Endothelial cell of umbilical vein (primary cell): Measurements from ENCODE around the gene FAM210B. TPM values are rescaled to one million over a fixed set of nuclear protein-coding genes. Genes with fewer than 3 reads are reported as not detected.

Experiments used
- BruUV-seq: library from RNA; stranded (reverse); fragments of 400-500 nt; replicated peaks from 2 replicates; lab custom pipeline; 2021; lab: Mats Ljungman, UMichigan
- CTCF ChIA-PET: fragments of 300-600, 350-600 bp; sonication (Branson Sonifier 250); formaldehyde crosslinking; loops from one replicate; lab custom pipeline; 2021; ENCODE audit warnings: antibody characterized with exemption, inconsistent platforms; lab: Charles Lee
- POLR2A ChIA-PET: fragments of 300-600, 350-600 bp; sonication (Branson Sonifier 250); formaldehyde crosslinking; loops from one replicate; lab custom pipeline; 2021; ENCODE audit warnings: antibody characterized with exemption, inconsistent platforms; lab: Charles Lee
- DNase-seq: peaks from one replicate; pipeline ENCODE4 v3.0.0-alpha.2; 2011; ENCODE audit warnings: low read depth, low spot score
- FAIRE-seq: peaks from 2 replicates; lab custom pipeline; 2011; peaks lifted over from hg19 to GRCh38; lab: Jason Lieb, UNC
- H2AFZ ChIP-seq: 2 replicates; pipeline ENCODE4 v1.6.0; 2012; ENCODE audit warnings: low read depth, low read length, control low read depth, inconsistent platforms
- H3K27ac ChIP-seq: 2 replicates; pipeline ENCODE4 v1.5.1; 2011; ENCODE audit warnings: low read depth, mild to moderate bottlenecking, control low read depth, low read length, moderate library complexity; ENCODE audit not compliant: insufficient read depth
- H3K27me3 ChIP-seq, 2 experiments: 2 replicates each; pipeline versions ENCODE4 v1.6.0 to v1.6.1; 2011; ENCODE audit warnings: low read length in 2 of 2, mixed read lengths in 1 of 2; ENCODE audit not compliant: control insufficient read depth in 2 of 2, insufficient read depth in 2 of 2
- H3K36me3 ChIP-seq, 2 experiments: 2 replicates in 1 of 2; 3 replicates in 1 of 2; pipeline ENCODE4 v1.5.1; 2011; ENCODE audit warnings: low read length in 2 of 2, mild to moderate bottlenecking in 1 of 2, moderate library complexity in 1 of 2; ENCODE audit not compliant: control insufficient read depth in 2 of 2, insufficient read depth in 2 of 2; ENCODE audit errors: extremely low read depth in 1 of 2
- H3K4me1 ChIP-seq: 3 replicates; pipeline ENCODE4 v1.5.1; 2011; ENCODE audit warnings: mild to moderate bottlenecking, low read length; ENCODE audit not compliant: control insufficient read depth, insufficient read depth; ENCODE audit errors: extremely low read depth
- H3K4me2 ChIP-seq: 2 replicates; pipeline ENCODE4 v1.6.1; 2011; ENCODE audit warnings: low read length, control low read depth, mixed read lengths; ENCODE audit not compliant: insufficient read depth
- H3K4me3 ChIP-seq, 3 experiments: fragments of 200-600 bp in 1 of 3; sonication (generic), shearing (Covaris generic) in 1 of 3; replicated peaks in 1 of 3; 2 replicates each; pipeline ENCODE4 v1.5.1; 2011 to 2016; ENCODE audit warnings: control low read depth in 3 of 3, low read length in 3 of 3, mild to moderate bottlenecking in 2 of 3, inconsistent platforms in 1 of 3, low read depth in 1 of 3, moderate library complexity in 1 of 3; ENCODE audit not compliant: insufficient read depth in 1 of 3
- H3K79me2 ChIP-seq: 2 replicates; pipeline ENCODE4 v1.6.0; 2012; ENCODE audit warnings: low read length, inconsistent platforms; ENCODE audit not compliant: control insufficient read depth, insufficient read depth
- H3K9ac ChIP-seq: replicated peaks from 2 replicates; pipeline ENCODE3; 2011; ENCODE audit warnings: low read length, control low read depth; ENCODE audit not compliant: insufficient read depth; ENCODE audit errors: extremely low read depth
- H3K9me1 ChIP-seq: replicated peaks from 3 replicates; pipeline ENCODE4 v1.6.0; 2011; ENCODE audit warnings: mild to moderate bottlenecking, low read length; ENCODE audit not compliant: control insufficient read depth, insufficient read depth; ENCODE audit errors: extremely low read depth
- H3K9me3 ChIP-seq: replicated peaks from 2 replicates; pipeline ENCODE4 v1.5.1; 2012; ENCODE audit warnings: low read length, inconsistent platforms; ENCODE audit not compliant: control insufficient read depth, insufficient read depth
- H4K20me1 ChIP-seq: replicated peaks from 2 replicates; pipeline ENCODE3; 2011; ENCODE audit warnings: mild to moderate bottlenecking, low read length; ENCODE audit not compliant: control insufficient read depth, insufficient read depth; ENCODE audit errors: extremely low read depth
- EZH2 ChIP-seq: IDR thresholded peaks from 2 replicates; pipeline ENCODE4 v1.6.1; 2012; ENCODE audit warnings: borderline replicate concordance, low read depth, mild to moderate bottlenecking, moderate library complexity, low read length, inconsistent platforms; ENCODE audit not compliant: severe bottlenecking
- FOS ChIP-seq: IDR thresholded peaks from 2 replicates; pipeline ENCODE4 v1.6.1; 2011; ENCODE audit warnings: mild to moderate bottlenecking, low read length, moderate library complexity, borderline replicate concordance; ENCODE audit not compliant: insufficient read depth
- GATA2 ChIP-seq: IDR thresholded peaks from 2 replicates; pipeline ENCODE4 v1.7.0; 2011; ENCODE audit warnings: low read depth, mild to moderate bottlenecking, moderate library complexity, mixed read lengths, low read length; ENCODE audit not compliant: insufficient read length, insufficient read depth
- JUN ChIP-seq: IDR thresholded peaks from 2 replicates; pipeline ENCODE4 v1.6.1; 2011; ENCODE audit warnings: borderline replicate concordance, low read depth; ENCODE audit not compliant: insufficient read length, insufficient read depth
- MAX ChIP-seq: IDR thresholded peaks from 2 replicates; pipeline ENCODE4 v1.6.1; 2011; ENCODE audit not compliant: insufficient read depth, insufficient read length
- MYC ChIP-seq: IDR thresholded peaks from one replicate; pipeline ENCODE4 v1.6.1; 2011; ENCODE audit warnings: mild to moderate bottlenecking, low read depth, low read length
- POLR2A ChIP-seq: IDR thresholded peaks from 2 replicates; pipeline ENCODE4 v1.6.1; 2012; ENCODE audit warnings: low read depth, mild to moderate bottlenecking, control low read depth, low read length
- POLR2AphosphoS5 ChIP-seq: IDR thresholded peaks from 2 replicates; pipeline ENCODE4 v1.6.1; 2012; ENCODE audit warnings: low read depth, mild to moderate bottlenecking, control low read depth, low read length, moderate library complexity; ENCODE audit not compliant: insufficient read depth
- dilution Hi-C: fragments of 300-500 bp; cut with MboI; formaldehyde crosslinking; loops from one replicate; pipeline ENCODE4 v1.15.0; 2019; ENCODE audit warnings: low sequenced_read_pairs; ENCODE audit not compliant: extremely low pct_ligation_motif_present
- intact Hi-C: fragments of 100-400 bp; cut with micrococcal nuclease; formaldehyde crosslinking; loops from one replicate; pipeline ENCODE4 v1.10.0; 2022
- polyA plus RNA-seq, 4 experiments: library from polyadenylated mRNA; depleted of rRNA in 3 of 4; stranded (reverse) in 3 of 4; unstranded in 1 of 4; fragments of >200 nt; gene quantifications; 2 replicates each; pipeline versions ENCODE4 v1.2.1 to v1.2.3, GENCODE V29; 2011 to 2012; ENCODE audit warnings: missing spikeins in 1 of 4
- total RNA-seq: library from RNA; stranded (reverse); gene quantifications from 2 replicates; pipeline ENCODE4 v1.2.3, GENCODE V29; 2021
- TF ChIP-seq, protein P1 (sequence below), 2 donors: IDR thresholded peaks; 1 replicate in 1 of 2; 2 replicates in 1 of 2; pipeline ENCODE4 v1.5.1; 2011; ENCODE audit warnings: low read length in 2 of 2, mild to moderate bottlenecking in 2 of 2, moderate library complexity in 2 of 2, control low read depth in 1 of 2, inconsistent platforms in 1 of 2, low read depth in 1 of 2; ENCODE audit not compliant: insufficient read depth in 1 of 2; ENCODE audit errors: extremely low read depth in 1 of 2

The FAM210B gene
- total and polyA plus RNA-seq, 2 donors (not counting 3 experiments of a cell fraction or from before 2014, with no cell fraction given), result 24.6 to 37.6 TPM

GRCh38 chr20:56392132-56392880 is 33.5 kb downstream of the FAM210B start, which contains the start of the genes AURKA and CSTF1:
Gene AURKA (minus strand): TSS chr20:56392215. CDS start chr20:56388197, 4,018 bp downstream.
Gene CSTF1 (plus strand): TSS chr20:56392645. CDS start chr20:56395553, 2,908 bp downstream.
- Histone ChIP-seq H3K4me2 (peak within 1 kb of the TSS; percentile 82), H3K9ac (peak within 1 kb of the TSS; percentile 81), H3K36me3 (peaks cover 10 to 12% of the 10 kb centered on the region in 2 experiments), H3K27ac (peak within 1 kb of the TSS; percentile 50), H3K9me1 (no peaks in the 10 kb centered on the region), H3K79me2 (peaks cover 66% of the 10 kb centered on the region), H3K4me3 (peak within 1 kb of the TSS; percentile 52 to 79 (median 78)), H3K9me3 (no peaks in the 10 kb centered on the region), H2AFZ (peak within 1 kb of the TSS; percentile 80), H3K27me3 (no peaks in the 10 kb centered on the region), H3K4me1 (peaks cover 14% of the 10 kb centered on the region), H4K20me1 (no peaks in the 10 kb centered on the region)
- peak; percentile 98 for FAIRE-seq
- CTCF ChIA-PET, result interaction anchor here (0.8 to 1.8 kb wide), 6 partner anchors 9 to 35 kb away, joined by 3 to 6 read pairs (median 4); partner anchors contain the start of gene CASS4
- peak; percentile 100 for DNase-seq
- TF ChIP-seq MYC (peak; percentile 81), FOS (no peak), MAX (peak; percentile 67), JUN (peak; percentile 5), GATA2 (no peak), EZH2 (no peak), POLR2AphosphoS5 (peak; percentile 37), POLR2A (peak; percentile 51)
- TF ChIP-seq, protein P1, sequence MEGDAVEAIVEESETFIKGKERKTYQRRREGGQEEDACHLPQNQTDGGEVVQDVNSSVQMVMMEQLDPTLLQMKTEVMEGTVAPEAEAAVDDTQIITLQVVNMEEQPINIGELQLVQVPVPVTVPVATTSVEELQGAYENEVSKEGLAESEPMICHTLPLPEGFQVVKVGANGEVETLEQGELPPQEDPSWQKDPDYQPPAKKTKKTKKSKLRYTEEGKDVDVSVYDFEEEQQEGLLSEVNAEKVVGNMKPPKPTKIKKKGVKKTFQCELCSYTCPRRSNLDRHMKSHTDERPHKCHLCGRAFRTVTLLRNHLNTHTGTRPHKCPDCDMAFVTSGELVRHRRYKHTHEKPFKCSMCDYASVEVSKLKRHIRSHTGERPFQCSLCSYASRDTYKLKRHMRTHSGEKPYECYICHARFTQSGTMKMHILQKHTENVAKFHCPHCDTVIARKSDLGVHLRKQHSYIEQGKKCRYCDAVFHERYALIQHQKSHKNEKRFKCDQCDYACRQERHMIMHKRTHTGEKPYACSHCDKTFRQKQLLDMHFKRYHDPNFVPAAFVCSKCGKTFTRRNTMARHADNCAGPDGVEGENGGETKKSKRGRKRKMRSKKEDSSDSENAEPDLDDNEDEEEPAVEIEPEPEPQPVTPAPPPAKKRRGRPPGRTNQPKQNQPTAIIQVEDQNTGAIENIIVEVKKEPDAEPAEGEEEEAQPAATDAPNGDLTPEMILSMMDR (IDR thresholded peaks at IDR 0.05; ENCODE audit: extremely low read depth in 1 of 2, insufficient read depth in 1 of 2, low read depth in 1 of 2, low read length in 2 of 2), result no peak
- intact Hi-C loops (loop anchor here (1.0 kb wide), 3 partner anchors 30 to 76 kb away; partner anchors contain the start of genes FAM210B and RTF2), dilution Hi-C loops (no loop called here)
- TSS peak; percentile 57 for BruUV-seq
- POLR2A ChIA-PET, result interaction anchor here (0.9 to 1.5 kb wide), 2 partner anchors 8 to 34 kb away, joined by 4 to 6 read pairs; partner anchors contain the start of gene FAM210B
